Uterus (tissue), 2 donors: ENCODE results near the gene TLCD1.

Source experiments
- CTCF ChIP-seq, 4 experiments: fragments of 200-600 bp in 2 of 4; fragments of 450-650 bp in 2 of 4; sonication (generic) in 2 of 4; IDR thresholded peaks; one replicate each; pipeline ENCODE4 v1.5.1; 2016 to 2019; ENCODE audit warnings: antibody characterized with exemption in 4 of 4, mild to moderate bottlenecking in 2 of 4, moderate library complexity in 1 of 4
- POLR2A ChIP-seq, 2 donors: fragments of 450-650 bp; IDR thresholded peaks; one replicate each; pipeline ENCODE4 v1.6.1; 2016; ENCODE audit warnings: antibody characterized with exemption in 2 of 2, mild to moderate bottlenecking in 1 of 2, moderate library complexity in 1 of 2

DNA sequence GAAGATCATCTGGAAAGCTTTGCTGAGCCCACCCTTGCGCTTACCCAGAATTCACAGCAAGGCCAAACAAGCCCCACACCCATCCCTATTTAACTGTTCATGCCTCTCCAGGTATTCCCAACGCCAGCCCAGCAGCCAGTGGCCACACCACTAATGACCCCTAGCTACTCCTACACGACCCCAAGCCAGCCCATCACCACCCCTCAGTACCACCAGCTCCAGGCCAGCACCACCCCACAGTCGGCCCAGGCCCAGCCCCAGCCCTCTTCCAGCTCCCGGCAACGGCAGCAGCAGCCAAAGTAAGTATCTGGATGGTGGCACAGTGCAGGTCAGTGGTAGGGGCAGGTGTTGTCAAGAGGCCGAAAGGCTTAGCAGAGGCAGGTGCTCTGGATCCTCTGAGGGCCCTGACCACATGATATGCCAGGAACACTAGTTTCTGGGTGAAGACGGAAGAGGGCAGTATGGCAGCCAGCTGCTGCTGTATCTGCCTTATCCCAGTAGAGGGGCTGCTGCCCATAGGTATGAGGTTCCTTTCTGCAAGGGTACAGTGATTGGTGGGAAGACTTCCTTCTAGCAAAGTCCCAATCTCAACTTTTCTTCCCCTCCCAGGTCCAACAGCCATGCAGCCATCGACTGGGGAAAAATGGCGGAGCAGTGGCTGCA is 25.1 kb downstream of the TLCD1 start:
- TF ChIP-seq CTCF (IDR thresholded peaks at IDR 0.05) = no peak
- TF ChIP-seq POLR2A (IDR thresholded peaks at IDR 0.05) = no peak
